A549 (cell line): ENCODE measurements around the gene OTOG. TPM values are rescaled to one million over a fixed set of nuclear protein-coding genes. Genes with fewer than 3 reads are reported as not detected.

Experiments used
- ATAC-seq, 2 experiments: fragments of 200-7000 bp in 1 of 2; fragments of >200 bp in 1 of 2; cut with Nextera tagmentation in 1 of 2; cut with Tn5 transposase in 1 of 2; 3 replicates each; pipeline versions ENCODE4 v1.8.0 to v1.9.1; 2018 to 2020; ENCODE audit warnings: mild to moderate bottlenecking in 1 of 2, moderate library complexity in 1 of 2
- CTCF ChIA-PET: fragments of 300-600 bp; sonication (Branson Sonifier 250); formaldehyde crosslinking; extraction: SDS; loops from one replicate; lab custom pipeline; 2021; ENCODE audit warnings: antibody characterized with exemption, inconsistent platforms; lab: Yijun Ruan, JAX
- POLR2A ChIA-PET: fragments of 350-600 bp; formaldehyde crosslinking; extraction: SDS; loops from one replicate; lab custom pipeline; 2021; ENCODE audit warnings: antibody characterized with exemption, inconsistent platforms; lab: Yijun Ruan, JAX
- DNase-seq, 2 experiments: peaks; one replicate each; pipeline versions ENCODE4 v3.0.0 to v3.0.0-alpha.2; 2011 to 2016; ENCODE audit warnings: low read depth in 1 of 2, low spot score in 1 of 2
- FAIRE-seq: peaks from 2 replicates; lab custom pipeline; 2011; peaks lifted over from hg19 to GRCh38; lab: Jason Lieb, UNC
- H3K27ac ChIP-seq, 2 experiments: fragments of >200 bp; sonication (Bioruptor Twin); formaldehyde crosslinking; 3 replicates each; pipeline ENCODE4 v1.5.1; 2016 to 2017
- H3K4me1 ChIP-seq: fragments of >200 bp; sonication (Bioruptor Twin); formaldehyde crosslinking; 3 replicates; pipeline ENCODE4 v1.6.1; 2016
- H3K4me2 ChIP-seq: fragments of >200 bp; sonication (Bioruptor Twin); formaldehyde crosslinking; 3 replicates; pipeline ENCODE4 v1.6.1; 2016
- H3K4me3 ChIP-seq: fragments of >200 bp; sonication (Bioruptor Twin); formaldehyde crosslinking; 3 replicates; pipeline ENCODE4 v1.5.1; 2016
- H3K9me3 ChIP-seq: fragments of >200 bp; sonication (Bioruptor Twin); formaldehyde crosslinking; 3 replicates; pipeline ENCODE4 v1.6.1; 2016
- ATOH8 ChIP-seq: fragments of 250-450 bp; sonication (Bioruptor Pico); IDR thresholded peaks from 2 replicates; pipeline ENCODE4 v1.5.0; 2020; ENCODE audit warnings: low read depth, mild to moderate bottlenecking, moderate library complexity
- CHD4 ChIP-seq: fragments of 200-600 bp; sonication (generic); IDR thresholded peaks from 2 replicates; pipeline ENCODE4 v1.6.1; 2016; ENCODE audit warnings: antibody characterized with exemption, mild to moderate bottlenecking, borderline replicate concordance
- CTCF ChIP-seq: fragments of >200 bp; sonication (Bioruptor Twin); formaldehyde crosslinking; IDR thresholded peaks from 3 replicates; pipeline ENCODE4 v1.5.1; 2016
- ELK1 ChIP-seq: fragments of 150-350 bp; IDR thresholded peaks from 2 replicates; pipeline ENCODE4 v1.6.1; 2014; ENCODE audit warnings: low read depth, mild to moderate bottlenecking, low read length
- ESRRA ChIP-seq: fragments of 150-350 bp; IDR thresholded peaks from 2 replicates; pipeline ENCODE4 v1.6.1; 2014; ENCODE audit warnings: mild to moderate bottlenecking, low read length, borderline replicate concordance
- FOSL2 ChIP-seq, 2 experiments: fragments of 450-650 bp in 1 of 2; fragments of >200 bp in 1 of 2; sonication (Bioruptor Twin) in 1 of 2; formaldehyde crosslinking; IDR thresholded peaks; 2 replicates each; pipeline versions ENCODE4 v1.5.0 to v1.6.1; 2016 to 2020; ENCODE audit warnings: mild to moderate bottlenecking in 1 of 2, moderate library complexity in 1 of 2
- GATA3 ChIP-seq: IDR thresholded peaks from 2 replicates; pipeline ENCODE4 v1.6.1; 2012; ENCODE audit warnings: borderline replicate concordance
- HDAC2 ChIP-seq: fragments of 200-600 bp; sonication (generic); IDR thresholded peaks from 2 replicates; pipeline ENCODE4 v1.6.1; 2016
- HES2 ChIP-seq: fragments of >200 bp; sonication (Bioruptor Twin); formaldehyde crosslinking; IDR thresholded peaks from 2 replicates; pipeline ENCODE4 v1.6.1; 2016
- HOXA7 ChIP-seq: fragments of 250-450 bp; sonication (Bioruptor Pico); IDR thresholded peaks from 2 replicates; pipeline ENCODE4 v1.5.0; 2020; ENCODE audit warnings: mild to moderate bottlenecking, moderate library complexity
- JUN ChIP-seq, 2 experiments: fragments of >200 bp; sonication (Bioruptor Twin); formaldehyde crosslinking; IDR thresholded peaks; 2 replicates in 1 of 2; 3 replicates in 1 of 2; pipeline ENCODE4 v1.6.1; 2016 to 2017
- MAFK ChIP-seq: fragments of 450-650 bp; IDR thresholded peaks from 2 replicates; pipeline ENCODE4 v1.6.1; 2014; ENCODE audit not compliant: partially characterized antibody
- MAX ChIP-seq: IDR thresholded peaks from 2 replicates; pipeline ENCODE4 v1.6.1; 2012
- NPAS2 ChIP-seq: fragments of 250-450 bp; sonication (Bioruptor Pico); IDR thresholded peaks from 2 replicates; pipeline ENCODE4 v1.8.0; 2022; ENCODE audit warnings: mild to moderate bottlenecking, moderate library complexity, borderline replicate concordance
- NR3C1 ChIP-seq: fragments of >200 bp; sonication (Bioruptor Twin); formaldehyde crosslinking; IDR thresholded peaks from 3 replicates; pipeline ENCODE4 v1.6.1; 2017
- POLR2A ChIP-seq: IDR thresholded peaks from 2 replicates; pipeline ENCODE4 v1.6.1; 2012; ENCODE audit warnings: mild to moderate bottlenecking, low read length
- POLR2AphosphoS2 ChIP-seq: conservative IDR thresholded peaks from 2 replicates; pipeline ENCODE4 v1.6.1; 2012; ENCODE audit warnings: low read length, improper control_type of control experiment, inconsistent platforms
- RAD21 ChIP-seq, 2 experiments: fragments of >200 bp in 1 of 2; sonication (Bioruptor Twin) in 1 of 2; formaldehyde crosslinking in 1 of 2; IDR thresholded peaks in 1 of 2; conservative IDR thresholded peaks in 1 of 2; 2 replicates in 1 of 2; 3 replicates in 1 of 2; pipeline ENCODE4 v1.6.1; 2012 to 2018; ENCODE audit warnings: inconsistent platforms in 1 of 2
- RCOR1 ChIP-seq: fragments of 150-350 bp; IDR thresholded peaks from 2 replicates; pipeline ENCODE4 v1.6.1; 2014; ENCODE audit warnings: antibody characterized with exemption, low read length, low read depth
- SMC3 ChIP-seq: fragments of >200 bp; sonication (Bioruptor Twin); formaldehyde crosslinking; IDR thresholded peaks from 3 replicates; pipeline ENCODE4 v1.6.1; 2018; ENCODE audit warnings: inconsistent platforms
- SREBF2 ChIP-seq: fragments of 450-650 bp; IDR thresholded peaks from 2 replicates; pipeline ENCODE4 v1.6.1; 2014; ENCODE audit warnings: mild to moderate bottlenecking, moderate library complexity
- TFCP2L1 ChIP-seq: fragments of 250-450 bp; sonication (Bioruptor Pico); IDR thresholded peaks from 2 replicates; pipeline ENCODE4 v1.5.0; 2021; ENCODE audit warnings: mild to moderate bottlenecking
- USF2 ChIP-seq: fragments of 450-650 bp; IDR thresholded peaks from 2 replicates; pipeline ENCODE4 v1.6.1; 2014; ENCODE audit warnings: antibody characterized with exemption
- ZC3H11A ChIP-seq: fragments of 450-650 bp; IDR thresholded peaks from 2 replicates; pipeline ENCODE4 v1.6.1; 2014; ENCODE audit warnings: antibody characterized with exemption, mild to moderate bottlenecking
- ZFP36 ChIP-seq: fragments of 450-650 bp; IDR thresholded peaks from 2 replicates; pipeline ENCODE4 v1.6.1; 2014; ENCODE audit warnings: borderline replicate concordance; ENCODE audit not compliant: partially characterized antibody
- ZSCAN20 ChIP-seq: fragments of 250-450 bp; sonication (Bioruptor Pico); IDR thresholded peaks from 2 replicates; pipeline ENCODE4 v1.8.0; 2022; ENCODE audit warnings: mild to moderate bottlenecking, moderate library complexity
- WGBS: methylation state at CpG from one replicate; pipeline ENCODE4 v1.1.6; 2017; ENCODE audit errors: missing lambda C conversion rate; 5-methylcytosine and 5-hydroxymethylcytosine counted together
- polyA plus RNA-seq, 4 experiments: library from polyadenylated mRNA; depleted of rRNA in 3 of 4; stranded (reverse); fragments of >200 nt; fragmentation: RNase III in 1 of 4; extraction: RNeasy Plus Mini Kit Qiagen cat#74134 plus additional on column Dnase treatment in 1 of 4; gene quantifications; 2 replicates in 3 of 4; 3 replicates in 1 of 4; pipeline ENCODE4 v1.2.3, GENCODE V29; 2011 to 2017

OTOG gene
- polyA plus RNA-seq, 2 of the 4 experiments (the other 2 are of a cell fraction): not detected

- no peak overlapping the region for H3K27ac ChIP-seq
- no peak for FAIRE-seq
- 82% methylated on average over 9 of the region's 9 CpGs for WGBS
- ChIA-PET POLR2A (no interaction called here), CTCF (interaction anchor here (1.1 to 2.7 kb wide), 3 partner anchors 13 to 169 kb away, joined by 3 to 10 read pairs (median 3); no protein-coding TSS in a partner anchor)
- no peak for DNase-seq
- no peak overlapping the region for H3K4me3 ChIP-seq
- no peak overlapping the region for H3K4me2 ChIP-seq
- H3K9me3 ChIP-seq: no peaks in the 10 kb centered on the region
- no peaks in the 10 kb centered on the region for H3K4me1 ChIP-seq
- no peak for ATAC-seq
- TF ChIP-seq POLR2AphosphoS2 (no peak), ZSCAN20 (no peak), RCOR1 (no peak), USF2 (no peak), NPAS2 (CRISPR knock-in tag) (no peak), SREBF2 (no peak), FOSL2 (IDR thresholded peaks at IDR 0.05) (no peak), FOSL2 (CRISPR knock-in tag; IDR thresholded peaks at IDR 0.05) (no peak), JUN (IDR thresholded peaks at IDR 0.05) (no peak), ESRRA (no peak), HDAC2 (no peak), ZFP36 (no peak), RAD21 (conservative IDR thresholded peaks at IDR 0.05 in 1 of 2, IDR thresholded peaks at IDR 0.05 in 1 of 2) (no peak), TFCP2L1 (no peak), NR3C1 (no peak), CTCF (no peak), POLR2A (no peak)
Observed at GRCh38 chr11:17561526-17561925, 14.5 kb downstream of the OTOG start.

GRCh38 chr11:17563231-17563646 lies 16.2 kb downstream of the OTOG start:
- H3K27ac ChIP-seq: no peak overlapping the region
- H3K9me3 ChIP-seq: no peaks in the 10 kb centered on the region
- ChIA-PET CTCF (no interaction called here), POLR2A (no interaction called here)
- FAIRE-seq (no peak), ATAC-seq (peak; percentile 72 to 87; a peak in 5 of 6 replicates), DNase-seq (peak in 1 of 2 experiments; percentile 18)
- H3K4me2 ChIP-seq: no peak overlapping the region
- H3K4me3 ChIP-seq: no peak overlapping the region
- no peak for TF ChIP-seq HOXA7
- no peaks in the 10 kb centered on the region for H3K4me1 ChIP-seq

GRCh38 chr11:17563961-17564686 lies 17.1 kb downstream of the OTOG start:
- Histone ChIP-seq H3K4me3 (no peak overlapping the region), H3K9me3 (no peaks in the 10 kb centered on the region), H3K4me2 (no peak overlapping the region), H3K27ac (no peak overlapping the region), H3K4me1 (no peaks in the 10 kb centered on the region)
- ATAC-seq (no peak), DNase-seq (no peak), FAIRE-seq (no peak)
- WGBS: 55% methylated on average over 4 of the region's 4 CpGs
- ChIA-PET POLR2A (no interaction called here), CTCF (interaction anchor here (0.9 to 1.4 kb wide), 2 partner anchors 11 to 47 kb away, joined by 3 to 5 read pairs; no protein-coding TSS in a partner anchor)
- TF ChIP-seq GATA3 (no peak), USF2 (no peak), CHD4 (no peak), HOXA7 (no peak), CTCF (no peak), SMC3 (no peak), MAFK (no peak), ELK1 (no peak), NR3C1 (no peak), HES2 (no peak), ATOH8 (CRISPR knock-in tag) (no peak), MAX (no peak), ZC3H11A (no peak)
